IPS DF 6.9 (cell line): Measurements from ENCODE around the gene RPL22L1.

Experiments
- DNase-seq: peaks from one replicate; pipeline ENCODE4 v3.0.0-alpha.2; 2013; ENCODE audit warnings: low read depth, low spot score
- H3K27ac ChIP-seq: one replicate; pipeline ENCODE4 v1.5.1; 2013; ENCODE audit warnings: low read length, control low read depth
- H3K27me3 ChIP-seq: 2 replicates; pipeline ENCODE4 v1.6.1; 2013; ENCODE audit warnings: mild to moderate bottlenecking, low read length; ENCODE audit not compliant: control insufficient read depth, insufficient read depth
- H3K36me3 ChIP-seq: 2 replicates; pipeline ENCODE4 v1.6.1; 2013; ENCODE audit warnings: low read length; ENCODE audit not compliant: control insufficient read depth, insufficient read depth
- H3K4me1 ChIP-seq: 2 replicates; pipeline ENCODE4 v1.6.1; 2013; ENCODE audit warnings: low read length; ENCODE audit not compliant: control insufficient read depth, insufficient read depth
- H3K4me3 ChIP-seq: 2 replicates; pipeline ENCODE4 v1.5.1; 2013; ENCODE audit warnings: mild to moderate bottlenecking, low read length
- H3K9me3 ChIP-seq: 2 replicates; pipeline ENCODE4 v1.6.1; 2013; ENCODE audit warnings: low read length, inconsistent platforms; ENCODE audit not compliant: control insufficient read depth, insufficient read depth
- WGBS: extraction: QIAGEN DNeasy Blood & Tissue Kit; methylation state at CpG from one replicate; pipeline ENCODE4 v1.1.7; 2013; ENCODE audit warnings: mixed read lengths, missing lambda C conversion rate; ENCODE audit not compliant: insufficient read length, insufficient coverage; 5-methylcytosine and 5-hydroxymethylcytosine counted together

RPL22L1 gene

GRCh38 chr3:170862618-170863374, 7.2 kb downstream of the RPL22L1 start:
- no peak overlapping the region for H3K27ac ChIP-seq
- no peak for DNase-seq
- H3K4me1 ChIP-seq = no peaks in the 10 kb centered on the region; the same call in 1 of the 2 replicates
- no peaks in the 10 kb centered on the region for H3K9me3 ChIP-seq
- H3K27me3 ChIP-seq = no peaks in the 10 kb centered on the region
- peaks cover 4% of the 10 kb centered on the region; the same call in 1 of the 2 replicates for H3K36me3 ChIP-seq
- no peak overlapping the region for H3K4me3 ChIP-seq
- 100% methylated on average over 1 of the region's 10 CpGs for WGBS

DNA sequence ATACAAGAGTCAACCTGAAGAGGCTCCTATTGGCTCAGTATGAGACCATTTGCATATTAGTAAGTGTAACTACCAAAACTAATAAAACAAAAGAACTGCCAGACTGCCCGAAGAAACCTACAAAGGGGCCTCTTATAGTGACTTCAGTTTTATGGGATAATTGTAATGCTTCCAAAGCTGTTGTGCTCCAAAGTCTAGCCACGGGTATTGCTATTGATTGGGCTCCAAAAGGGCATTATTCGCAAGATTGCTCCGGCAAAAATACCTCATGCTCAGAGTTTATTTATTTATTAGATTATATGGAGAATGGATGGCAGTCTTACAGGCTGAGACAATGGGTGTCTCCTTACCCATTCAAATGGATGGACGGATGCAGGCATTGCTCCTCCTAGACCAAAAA, 11.4 kb downstream of the RPL22L1 start:
- no peak for DNase-seq
- H3K9me3 ChIP-seq = no peaks in the 10 kb centered on the region
- WGBS = no CpG with 5 or more reads among the region's 5 CpGs
- H3K27me3 ChIP-seq = no peaks in the 10 kb centered on the region
- no peaks in the 10 kb centered on the region for H3K36me3 ChIP-seq
- H3K4me1 ChIP-seq = no peaks in the 10 kb centered on the region; the same call in 1 of the 2 replicates
- H3K4me3 ChIP-seq = no peak overlapping the region
- H3K27ac ChIP-seq = no peak overlapping the region

DNA sequence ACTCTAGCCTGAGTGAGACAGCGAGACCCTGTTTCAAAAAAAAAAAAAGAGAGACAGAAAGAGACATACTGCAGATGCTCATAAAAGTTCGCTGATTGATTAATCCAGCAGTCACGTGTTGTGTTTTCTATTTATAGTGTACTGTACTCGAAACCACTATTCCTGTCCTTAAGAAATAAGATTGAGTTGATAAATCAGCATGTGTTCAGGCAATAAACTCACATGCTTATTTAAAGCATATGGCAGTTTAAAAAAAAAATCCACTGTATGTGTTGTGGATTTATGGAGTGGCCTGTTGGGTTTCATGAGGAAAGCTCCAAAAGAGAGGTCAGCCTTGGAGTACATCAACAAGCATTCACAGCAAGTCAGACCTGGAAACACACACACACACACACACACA, 17.7 kb downstream of the RPL22L1 start:
- no peak overlapping the region for H3K4me3 ChIP-seq
- H3K9me3 ChIP-seq = no peaks in the 10 kb centered on the region
- no peaks in the 10 kb centered on the region for H3K4me1 ChIP-seq
- no CpG with 5 or more reads among the region's 4 CpGs for WGBS
- H3K27me3 ChIP-seq = no peaks in the 10 kb centered on the region
- H3K27ac ChIP-seq = no peak overlapping the region
- H3K36me3 ChIP-seq = no peaks in the 10 kb centered on the region
- no peak for DNase-seq

DNA sequence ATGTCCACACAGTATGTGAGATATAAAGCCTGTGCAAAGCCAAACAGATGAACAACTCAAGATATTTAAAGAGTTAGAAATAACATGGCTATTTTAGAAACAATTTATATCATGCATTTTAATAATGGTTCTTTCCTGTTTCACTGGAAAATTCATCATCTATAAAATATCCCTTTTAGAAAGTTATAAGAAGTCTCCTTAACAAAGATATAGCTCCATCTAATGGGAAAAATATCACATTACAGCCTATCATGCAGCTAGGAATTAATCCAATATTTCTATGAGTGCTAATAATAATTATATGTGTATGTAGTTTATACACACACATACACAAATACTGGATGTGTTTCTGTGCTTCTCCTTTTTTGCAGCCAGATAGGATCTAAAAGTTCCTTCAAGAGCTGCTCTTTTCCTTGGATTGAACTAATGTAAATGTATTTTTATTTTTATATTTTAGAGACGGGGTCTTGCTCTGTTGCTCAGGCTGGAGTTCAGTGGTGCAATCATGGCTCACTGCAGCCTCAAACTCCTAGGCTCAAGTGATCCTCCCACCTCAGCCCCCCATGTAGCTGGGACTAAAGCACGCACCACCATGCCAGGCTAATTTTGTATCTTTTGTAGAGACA, 21.6 kb downstream of the RPL22L1 start:
- H3K36me3 ChIP-seq = no peaks in the 10 kb centered on the region
- H3K9me3 ChIP-seq = no peaks in the 10 kb centered on the region
- WGBS = no CpG with 5 or more reads among the region's 2 CpGs

DNA sequence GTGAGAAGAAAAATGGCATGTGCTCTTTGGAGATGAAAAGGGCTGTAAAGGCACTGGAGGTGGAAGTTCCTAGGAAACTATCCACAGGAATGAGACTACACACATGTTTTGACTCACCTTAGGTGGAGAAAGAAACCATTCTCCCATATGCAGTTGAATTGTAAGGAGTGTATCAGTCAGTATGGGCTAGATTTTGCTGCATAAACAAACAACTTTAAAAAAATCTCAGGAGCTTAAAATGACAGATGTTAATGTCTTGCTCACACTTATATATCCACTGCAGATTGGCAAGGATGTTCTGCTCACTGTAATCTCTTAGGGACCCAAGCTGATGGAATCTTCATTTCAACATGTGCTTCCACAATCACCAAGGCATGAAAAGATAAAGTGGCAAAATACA, 25.6 kb downstream of the RPL22L1 start:
- DNase-seq = no peak
- Histone ChIP-seq H3K4me3 (no peak overlapping the region), H3K27ac (no peak overlapping the region), H3K4me1 (no peaks in the 10 kb centered on the region), H3K36me3 (no peaks in the 10 kb centered on the region), H3K27me3 (no peaks in the 10 kb centered on the region), H3K9me3 (no peaks in the 10 kb centered on the region)

More for the DNA sequence above, 21.6 kb downstream of the RPL22L1 start:
- Histone ChIP-seq H3K4me1 (no peaks in the 10 kb centered on the region), H3K27me3 (no peaks in the 10 kb centered on the region), H3K27ac (no peak overlapping the region), H3K4me3 (no peak overlapping the region)
- DNase-seq = no peak

GRCh38 chr3:170840291-170840859, 29.6 kb downstream of the RPL22L1 start:
- H3K36me3 ChIP-seq = no peaks in the 10 kb centered on the region
- WGBS = no CpG with 5 or more reads among the region's 2 CpGs
- H3K27me3 ChIP-seq = no peaks in the 10 kb centered on the region
- no peaks in the 10 kb centered on the region for H3K9me3 ChIP-seq
- H3K4me3 ChIP-seq = no peak overlapping the region
- H3K4me1 ChIP-seq = no peaks in the 10 kb centered on the region
- no peak overlapping the region for H3K27ac ChIP-seq
- DNase-seq = no peak

DNA sequence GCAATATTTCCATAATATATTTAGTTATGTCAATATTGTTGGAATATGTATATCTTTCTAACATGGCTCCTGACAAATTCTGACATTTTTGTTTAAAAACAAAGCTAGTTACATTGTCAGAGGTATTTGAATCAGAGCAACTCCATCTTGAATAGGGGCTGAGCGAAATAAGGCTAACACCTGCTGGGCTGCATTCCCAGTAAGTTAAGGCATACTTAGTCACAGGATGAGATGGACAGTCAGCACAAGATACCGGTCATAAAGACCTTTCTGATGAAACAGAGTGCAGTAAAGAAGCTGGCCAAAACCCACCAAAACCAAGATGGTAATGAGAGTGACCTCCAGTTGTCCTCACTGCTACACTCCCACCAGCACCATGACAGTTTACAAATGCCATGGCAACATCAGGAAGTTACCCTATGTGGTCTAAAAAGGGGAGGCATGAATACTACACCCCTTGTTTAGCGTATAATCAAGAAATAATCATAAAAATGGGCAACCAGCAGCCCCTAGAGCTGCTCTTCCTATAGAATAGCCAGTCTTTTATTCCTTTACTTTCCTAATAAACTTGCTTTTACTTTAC, 30.4 kb downstream of the RPL22L1 start:
- no peak overlapping the region for H3K27ac ChIP-seq
- H3K27me3 ChIP-seq = no peaks in the 10 kb centered on the region
- H3K4me3 ChIP-seq = no peak overlapping the region
- no peaks in the 10 kb centered on the region for H3K9me3 ChIP-seq
- no peaks in the 10 kb centered on the region for H3K4me1 ChIP-seq
- WGBS = no CpG with 5 or more reads among the region's 3 CpGs
- no peaks in the 10 kb centered on the region for H3K36me3 ChIP-seq
- no peak for DNase-seq

DNA sequence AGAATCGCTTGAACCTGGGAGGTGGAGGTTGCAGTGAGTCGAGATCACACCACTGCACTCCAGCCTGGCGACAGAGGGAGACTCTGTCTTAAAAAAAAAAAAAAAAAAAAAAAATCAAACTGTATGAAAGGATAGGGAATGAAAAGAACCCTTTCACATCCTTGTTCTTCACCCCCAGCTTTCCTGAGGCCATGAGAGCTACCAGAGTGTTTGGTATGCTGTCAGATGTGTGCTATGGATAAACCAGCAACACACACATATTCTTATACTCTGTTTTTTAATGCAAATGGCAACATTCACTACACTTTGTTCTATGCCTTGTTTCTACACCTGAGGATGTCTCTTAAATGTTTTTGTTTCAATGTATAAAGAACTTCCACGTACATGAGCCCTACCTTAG, 33.5 kb downstream of the RPL22L1 start:
- Histone ChIP-seq H3K36me3 (no peaks in the 10 kb centered on the region), H3K27me3 (no peaks in the 10 kb centered on the region), H3K4me1 (peaks cover 2% of the 10 kb centered on the region; the same call in 1 of the 2 replicates), H3K4me3 (no peak overlapping the region), H3K9me3 (no peaks in the 10 kb centered on the region), H3K27ac (no peak overlapping the region)
- no peak for DNase-seq
- no CpG with 5 or more reads among the region's 4 CpGs for WGBS

DNA sequence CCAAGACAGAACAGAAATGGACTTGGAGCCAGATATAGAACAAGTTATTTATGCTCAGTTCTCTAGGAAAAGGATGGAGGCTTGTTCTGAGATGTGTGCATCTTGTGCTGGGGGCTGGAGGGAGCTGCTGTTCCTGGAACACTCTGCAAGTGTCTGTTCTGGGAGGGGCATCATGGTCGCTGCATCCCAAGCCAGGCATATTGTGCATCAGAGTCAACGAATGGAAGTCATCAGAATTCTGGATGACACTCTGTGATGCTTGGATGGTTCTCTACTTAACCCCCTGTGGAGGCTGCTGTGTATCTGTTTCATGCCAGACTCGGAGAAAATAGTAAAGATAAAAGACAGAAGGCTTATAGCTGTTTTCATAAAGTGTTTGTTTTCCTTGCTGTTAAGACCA, 34.7 kb downstream of the RPL22L1 start:
- H3K27ac ChIP-seq = no peak overlapping the region
- H3K4me3 ChIP-seq = no peak overlapping the region
- no peaks in the 10 kb centered on the region for H3K27me3 ChIP-seq
- H3K9me3 ChIP-seq = no peaks in the 10 kb centered on the region
- no peak for DNase-seq
- H3K36me3 ChIP-seq = no peaks in the 10 kb centered on the region
- WGBS = no CpG with 5 or more reads among the region's 3 CpGs
- peaks cover 2% of the 10 kb centered on the region; the same call in 1 of the 2 replicates for H3K4me1 ChIP-seq

DNA sequence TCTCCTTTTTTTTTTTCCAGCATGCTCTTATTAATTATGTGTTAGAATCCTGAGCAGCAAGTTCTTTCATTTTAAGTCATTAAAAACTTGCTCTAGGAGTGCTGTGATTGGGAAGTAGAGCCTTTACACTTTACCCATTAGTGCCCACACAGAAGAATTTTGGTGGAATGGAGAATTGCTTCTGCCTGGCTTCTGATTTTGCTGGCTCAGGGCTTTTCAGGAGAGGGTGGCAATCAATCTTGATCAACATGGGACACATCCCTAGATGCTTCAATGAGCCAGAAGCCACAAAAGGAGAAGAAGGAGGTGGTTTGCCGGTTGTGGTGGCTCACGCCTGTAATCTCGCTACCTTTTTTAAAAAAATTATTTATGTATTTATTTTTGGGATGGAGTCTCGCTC, 39.4 kb downstream of the RPL22L1 start:
- DNase-seq = no peak
- no peaks in the 10 kb centered on the region for H3K27me3 ChIP-seq
- no peak overlapping the region for H3K4me3 ChIP-seq
- no CpG with 5 or more reads among the region's 4 CpGs for WGBS
- H3K4me1 ChIP-seq = peaks cover 2% of the 10 kb centered on the region; the same call in 1 of the 2 replicates
- H3K27ac ChIP-seq = no peak overlapping the region
- no peaks in the 10 kb centered on the region for H3K9me3 ChIP-seq
- no peaks in the 10 kb centered on the region for H3K36me3 ChIP-seq
